ENCODE measurements around the gene RPL15. TPM values are rescaled to one million over a fixed set of nuclear protein-coding genes. Genes with fewer than 3 reads are reported as not detected.

RPL15 gene
- total and polyA plus RNA-seq, 2 of the 13 experiments (the other 11 are each of a cell fraction or from before 2014, with no cell fraction given) = 1,297 to 3,693 TPM

GRCh38 chr3:23941440-23941839, 24.5 kb downstream of the RPL15 start:
- Histone ChIP-seq H3K4me2 (ENCODE audit: low read depth, low read length) (no peak overlapping the region), H2AFZ (ENCODE audit: low read length) (no peak overlapping the region), H4K20me1 (ENCODE audit: insufficient read depth, low read length) (no peaks in the 10 kb centered on the region), H3K4me1 (ENCODE audit: insufficient read depth, low read length) (peaks cover 13% of the 10 kb centered on the region), H3K79me2 (ENCODE audit: insufficient read depth, low read length) (peaks cover 3% of the 10 kb centered on the region), H3K36me3 (replicated peaks in 1 of 2; ENCODE audit: control insufficient read depth in 1 of 2, insufficient read depth in 2 of 2, low read length in 2 of 2) (no peaks in the 10 kb centered on the region), H3K4me3 (replicated peaks in 1 of 3; ENCODE audit: insufficient read depth in 1 of 3, low read depth in 2 of 3, low read length in 3 of 3) (no peak overlapping the region), H3K27me3 (ENCODE audit: control insufficient read depth in 1 of 2, insufficient read depth in 2 of 2, low read length in 2 of 2) (peaks cover 0 to 9% of the 10 kb centered on the region in 2 experiments; a peak in 2 of 5 replicates), H3K27ac (ENCODE audit: extremely low read length, insufficient read depth, low read length) (no peak overlapping the region), H3K9ac (ENCODE audit: insufficient read depth, low read depth, low read length) (no peak overlapping the region), H3K9me3 (ENCODE audit: low read length) (no peaks in the 10 kb centered on the region)
- FAIRE-seq = no peak
- no peak for DNase-seq (ENCODE audit: low spot score)
- in situ Hi-C loops (cut with HindIII; ENCODE audit: extremely low pct_ligation_motif_present, low pct_unique_long_range_greater_than_20kb) = no loop called here
- WGBS (ENCODE audit: low lambda C conversion rate) = 20% methylated on average over 4 of the region's 4 CpGs
- POLR2A ChIA-PET = interaction anchor here (1.8 kb wide), 1 partner anchor 24 kb away, joined by 11 read pairs; the partner anchor contains the start of genes NKIRAS1 and RPL15
- CTCF ChIA-PET (ENCODE audit: low intra/inter-chr PET ratio, low total read pairs) = no interaction called here
- intact Hi-C loops (cut with micrococcal nuclease; ENCODE audit: unreplicated experiment) = no loop called here
- no peak for ATAC-seq
- TF ChIP-seq ZNF816 (CRISPR knock-in tag; IDR thresholded peaks at IDR 0.05; ENCODE audit: borderline replicate concordance) = no peak
- TF ChIP-seq JUNB (CRISPR knock-in tag; IDR thresholded peaks at IDR 0.05; ENCODE audit: borderline replicate concordance) = no peak
- no peak for TF ChIP-seq PLSCR1 (CRISPR knock-in tag; IDR thresholded peaks at IDR 0.05; ENCODE audit: borderline replicate concordance)
- TF ChIP-seq LCORL (IDR thresholded peaks at IDR 0.05) = no peak
- TF ChIP-seq LCORL (CRISPR knock-in tag; IDR thresholded peaks at IDR 0.05) = no peak
- no peak for TF ChIP-seq NR3C1 (CRISPR knock-in tag; IDR thresholded peaks at IDR 0.05)
- TF ChIP-seq ZNF335 (CRISPR knock-in tag; IDR thresholded peaks at IDR 0.05) = no peak
- TF ChIP-seq MBNL3 (CRISPR knock-in tag; conservative IDR thresholded peaks at IDR 0.05) = no peak
- TF ChIP-seq ZNF501 (CRISPR knock-in tag; IDR thresholded peaks at IDR 0.05) = no peak
- TF ChIP-seq ZNF550 (CRISPR knock-in tag; IDR thresholded peaks at IDR 0.05; ENCODE audit: borderline replicate concordance) = no peak
- no peak for TF ChIP-seq SNAPC2 (CRISPR knock-in tag; IDR thresholded peaks at IDR 0.05)
- TF ChIP-seq HNRNPK (IDR thresholded peaks at IDR 0.05; ENCODE audit: low read depth, low read length, poor library complexity, severe bottlenecking) = no peak
- TF ChIP-seq HOXA9 (CRISPR knock-in tag; IDR thresholded peaks at IDR 0.05; ENCODE audit: borderline replicate concordance) = no peak
- TF ChIP-seq RELA (CRISPR knock-in tag; IDR thresholded peaks at IDR 0.05) = no peak
- no peak for TF ChIP-seq ZNF773 (CRISPR knock-in tag; IDR thresholded peaks at IDR 0.05; ENCODE audit: borderline replicate concordance)
- BruUV-seq (replicated peaks) = no TSS peak
